HFF-Myc (cell line): ENCODE measurements around the gene TBX21.

Source experiments
- DNase-seq: peaks from one replicate; pipeline ENCODE4 v3.0.0-alpha.2; 2011; ENCODE audit warnings: low read depth; ENCODE audit errors: extremely low read depth
- H3K4me3 ChIP-seq: replicated peaks from 2 replicates; pipeline ENCODE4 v1.5.1; 2011; ENCODE audit warnings: low read depth, mild to moderate bottlenecking, control low read depth, low read length
- TF ChIP-seq, protein P1 (sequence below): IDR thresholded peaks from 2 replicates; pipeline ENCODE4 v1.5.1; 2012; ENCODE audit warnings: mild to moderate bottlenecking, low read depth, low read length, control low read depth; ENCODE audit errors: missing control alignments

The TBX21 gene

GRCh38 chr17:47720196-47720595 is 12.8 kb upstream of the TBX21 start:
- H3K4me3 ChIP-seq: no peak overlapping the region
- TF ChIP-seq, protein P1, sequence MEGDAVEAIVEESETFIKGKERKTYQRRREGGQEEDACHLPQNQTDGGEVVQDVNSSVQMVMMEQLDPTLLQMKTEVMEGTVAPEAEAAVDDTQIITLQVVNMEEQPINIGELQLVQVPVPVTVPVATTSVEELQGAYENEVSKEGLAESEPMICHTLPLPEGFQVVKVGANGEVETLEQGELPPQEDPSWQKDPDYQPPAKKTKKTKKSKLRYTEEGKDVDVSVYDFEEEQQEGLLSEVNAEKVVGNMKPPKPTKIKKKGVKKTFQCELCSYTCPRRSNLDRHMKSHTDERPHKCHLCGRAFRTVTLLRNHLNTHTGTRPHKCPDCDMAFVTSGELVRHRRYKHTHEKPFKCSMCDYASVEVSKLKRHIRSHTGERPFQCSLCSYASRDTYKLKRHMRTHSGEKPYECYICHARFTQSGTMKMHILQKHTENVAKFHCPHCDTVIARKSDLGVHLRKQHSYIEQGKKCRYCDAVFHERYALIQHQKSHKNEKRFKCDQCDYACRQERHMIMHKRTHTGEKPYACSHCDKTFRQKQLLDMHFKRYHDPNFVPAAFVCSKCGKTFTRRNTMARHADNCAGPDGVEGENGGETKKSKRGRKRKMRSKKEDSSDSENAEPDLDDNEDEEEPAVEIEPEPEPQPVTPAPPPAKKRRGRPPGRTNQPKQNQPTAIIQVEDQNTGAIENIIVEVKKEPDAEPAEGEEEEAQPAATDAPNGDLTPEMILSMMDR: no peak

GRCh38 chr17:47720754-47721533 is 12.1 kb upstream of the TBX21 start:
- no peak overlapping the region for H3K4me3 ChIP-seq
- TF ChIP-seq, protein P1: no peak
- no peak for DNase-seq

More at GRCh38 chr17:47720196-47720595, 12.8 kb upstream of the TBX21 start:
- DNase-seq: no peak

- DNase-seq: no peak
- TF ChIP-seq, protein P1: no peak
- no peak overlapping the region for H3K4me3 ChIP-seq
Measured at GRCh38 chr17:47721725-47722124, 11.3 kb upstream of the TBX21 start.

DNA sequence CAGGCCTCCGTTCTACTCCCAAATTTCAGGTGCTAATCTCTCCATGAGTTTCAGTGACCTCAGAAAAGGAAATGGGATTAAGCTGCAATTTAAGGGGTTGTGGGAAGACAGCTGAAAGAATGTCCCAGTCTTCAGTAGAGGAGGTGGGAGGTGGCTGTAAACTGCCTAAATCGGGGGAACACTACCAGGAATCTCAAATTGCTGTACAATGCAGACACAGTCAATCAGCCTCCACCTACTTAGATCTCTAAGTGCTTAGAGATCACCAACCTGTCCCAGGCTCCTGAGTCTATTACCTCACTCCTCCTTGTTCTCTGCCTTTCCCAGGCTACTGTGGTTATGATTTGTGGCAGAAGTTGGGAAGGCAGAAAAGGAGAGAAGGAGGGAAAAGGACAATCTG is 8.3 kb upstream of the TBX21 start:
- TF ChIP-seq, protein P1: no peak
- no peak overlapping the region for H3K4me3 ChIP-seq
- DNase-seq: no peak

- no peak for DNase-seq
- no peak overlapping the region for H3K4me3 ChIP-seq
- TF ChIP-seq, protein P1: no peak
Measured at GRCh38 chr17:47725446-47726111, 7.5 kb upstream of the TBX21 start.

GRCh38 chr17:47726796-47727703 is 6.0 kb upstream of the TBX21 start:
- H3K4me3 ChIP-seq: no peak overlapping the region
- no peak for DNase-seq
- TF ChIP-seq, protein P1: no peak
